DMS153 treated with DMSO at 0.1 percent for 48 hours (cell line): ENCODE data around the gene INSM2.

ENCODE experiments used
- DNase-seq: peaks from one replicate; lab custom pipeline; 2025; ENCODE audit not compliant: unreplicated experiment; lab: John Stamatoyannopoulos, UW

INSM2 gene

GRCh38 chr14:35533357-35534207, at the start of gene INSM2:
Gene INSM2 (plus strand): TSS chr14:35534164. CDS start chr14:35534253, 89 bp downstream.
- DNase-seq = peak; percentile 80

GRCh38 chr14:35492569-35493014, 41.4 kb upstream of the INSM2 start:
- no peak for DNase-seq

GRCh38 chr14:35495278-35495677, 38.7 kb upstream of the INSM2 start:
- no peak for DNase-seq

GRCh38 chr14:35499180-35499579, 34.8 kb upstream of the INSM2 start:
- no peak for DNase-seq

GRCh38 chr14:35503646-35504045, 30.3 kb upstream of the INSM2 start:
- DNase-seq = no peak

- no peak for DNase-seq
Measured at GRCh38 chr14:35504260-35504659, 29.7 kb upstream of the INSM2 start.

- no peak for DNase-seq
Measured at GRCh38 chr14:35506461-35506860, 27.5 kb upstream of the INSM2 start.

- no peak for DNase-seq
Measured at GRCh38 chr14:35506927-35507326, 27.0 kb upstream of the INSM2 start.

GRCh38 chr14:35509846-35510245, 24.1 kb upstream of the INSM2 start:
- DNase-seq = no peak

GRCh38 chr14:35512765-35513164, 21.2 kb upstream of the INSM2 start:
- DNase-seq = no peak

- DNase-seq = no peak
Measured at GRCh38 chr14:35515916-35516315, 18.0 kb upstream of the INSM2 start.

- DNase-seq = no peak
Measured at GRCh38 chr14:35519986-35520385, 14.0 kb upstream of the INSM2 start.

GRCh38 chr14:35525695-35526094, 8.3 kb upstream of the INSM2 start:
- no peak for DNase-seq

- DNase-seq = no peak
Measured at GRCh38 chr14:35526962-35527361, 7.0 kb upstream of the INSM2 start.

- DNase-seq = no peak
Measured at GRCh38 chr14:35531960-35532747, 1.8 kb upstream of the INSM2 start.

GRCh38 chr14:35532783-35533356, 1.1 kb upstream of the INSM2 start:
- DNase-seq = no peak

- peak; percentile 80 for DNase-seq
Measured at GRCh38 chr14:35534208-35534872, 376 bp downstream of the INSM2 start.

- no peak for DNase-seq
Measured at GRCh38 chr14:35534873-35535482, 1.0 kb downstream of the INSM2 start.

GRCh38 chr14:35535483-35536112, 1.6 kb downstream of the INSM2 start:
- DNase-seq = no peak

- DNase-seq = no peak
Measured at GRCh38 chr14:35539969-35540368, 6.0 kb downstream of the INSM2 start.
